ENCODE results near the gene RNF224.

DNA sequence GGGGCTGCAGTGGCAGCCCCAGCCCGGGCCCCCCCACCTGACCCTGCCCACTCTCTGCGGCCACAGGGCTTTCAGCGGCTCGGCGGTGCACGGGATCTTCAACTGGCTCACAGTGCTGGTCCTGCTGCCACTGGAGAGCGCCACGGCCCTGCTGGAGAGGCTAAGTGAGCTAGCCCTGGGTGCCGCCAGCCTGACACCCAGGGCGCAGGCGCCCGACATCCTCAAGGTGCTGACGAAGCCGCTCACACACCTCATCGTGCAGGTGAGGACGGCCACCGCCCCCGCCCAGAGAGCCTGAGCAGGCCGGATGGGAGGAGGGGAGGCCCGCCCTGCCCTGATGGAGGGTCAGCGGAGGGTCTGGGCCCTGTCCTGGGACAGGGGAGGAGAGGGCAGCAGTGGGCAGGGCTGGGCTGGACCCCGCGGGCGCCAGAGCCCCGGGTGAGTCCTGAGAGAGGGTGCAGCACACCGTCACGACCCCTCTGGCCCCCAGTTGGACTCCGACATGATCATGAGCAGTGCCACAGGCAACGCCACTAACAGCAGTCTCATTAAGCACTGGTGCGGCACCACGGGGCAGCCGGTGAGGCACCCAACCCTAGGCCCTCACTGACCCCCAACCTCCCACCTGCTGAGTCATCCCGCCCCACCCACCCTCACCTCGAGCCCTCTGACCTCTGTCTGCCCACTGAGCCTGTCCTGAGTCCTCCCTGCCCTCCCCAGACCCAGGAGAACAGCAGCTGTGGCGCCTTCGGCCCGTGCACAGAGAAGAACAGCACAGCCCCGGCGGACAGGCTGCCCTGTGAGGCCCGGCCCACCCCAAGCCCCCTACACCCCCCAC is 6.1 kb downstream of the RNF224 start:
- TF ChIP-seq, protein P1, sequence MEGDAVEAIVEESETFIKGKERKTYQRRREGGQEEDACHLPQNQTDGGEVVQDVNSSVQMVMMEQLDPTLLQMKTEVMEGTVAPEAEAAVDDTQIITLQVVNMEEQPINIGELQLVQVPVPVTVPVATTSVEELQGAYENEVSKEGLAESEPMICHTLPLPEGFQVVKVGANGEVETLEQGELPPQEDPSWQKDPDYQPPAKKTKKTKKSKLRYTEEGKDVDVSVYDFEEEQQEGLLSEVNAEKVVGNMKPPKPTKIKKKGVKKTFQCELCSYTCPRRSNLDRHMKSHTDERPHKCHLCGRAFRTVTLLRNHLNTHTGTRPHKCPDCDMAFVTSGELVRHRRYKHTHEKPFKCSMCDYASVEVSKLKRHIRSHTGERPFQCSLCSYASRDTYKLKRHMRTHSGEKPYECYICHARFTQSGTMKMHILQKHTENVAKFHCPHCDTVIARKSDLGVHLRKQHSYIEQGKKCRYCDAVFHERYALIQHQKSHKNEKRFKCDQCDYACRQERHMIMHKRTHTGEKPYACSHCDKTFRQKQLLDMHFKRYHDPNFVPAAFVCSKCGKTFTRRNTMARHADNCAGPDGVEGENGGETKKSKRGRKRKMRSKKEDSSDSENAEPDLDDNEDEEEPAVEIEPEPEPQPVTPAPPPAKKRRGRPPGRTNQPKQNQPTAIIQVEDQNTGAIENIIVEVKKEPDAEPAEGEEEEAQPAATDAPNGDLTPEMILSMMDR (IDR thresholded peaks at IDR 0.05) = no peak
- TF ChIP-seq POLR2A (IDR thresholded peaks at IDR 0.05) = no peak

Data from adrenal gland (tissue), 5 donors.